ENCODE data around the gene NPM1.

DNA sequence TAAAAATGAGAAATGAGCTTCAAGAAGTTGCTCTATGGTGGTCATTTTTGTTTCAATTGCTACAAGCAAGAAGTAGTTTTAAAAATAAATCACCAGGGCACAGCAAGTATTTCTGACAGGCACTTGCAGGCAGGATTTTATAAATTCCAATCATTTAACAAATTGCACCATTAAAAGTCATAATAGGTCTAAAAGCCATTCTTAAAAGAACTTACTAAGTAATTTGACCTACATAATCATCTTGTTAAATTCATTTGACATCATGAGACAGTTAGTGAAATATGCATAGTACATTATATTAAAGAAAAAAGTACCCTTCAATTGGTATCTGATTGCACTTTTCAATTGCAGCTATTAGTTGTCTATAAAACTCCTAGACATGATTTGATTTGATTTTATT is 47.6 kb upstream of the NPM1 start:
- TF ChIP-seq KLF16 (tag by site-specific recombination; IDR thresholded peaks at IDR 0.05) (no peak), KLF10 (tag by site-specific recombination; IDR thresholded peaks at IDR 0.05) (no peak), TCF7L2 (IDR thresholded peaks at IDR 0.05; ENCODE audit: borderline replicate concordance, low read depth, low read length) (no peak), ZFP37 (tag by site-specific recombination; IDR thresholded peaks at IDR 0.05) (no peak), ZNF266 (tag by site-specific recombination; IDR thresholded peaks at IDR 0.05; ENCODE audit: low read depth) (no peak), ZBTB44 (tag by site-specific recombination; IDR thresholded peaks at IDR 0.05) (no peak), ZNF121 (tag by site-specific recombination; IDR thresholded peaks at IDR 0.05) (no peak), ZNF600 (tag by site-specific recombination; IDR thresholded peaks at IDR 0.05) (no peak), PBX3 (CRISPR knock-in tag; IDR thresholded peaks at IDR 0.05) (no peak), ZNF510 (tag by site-specific recombination; IDR thresholded peaks at IDR 0.05; ENCODE audit: insufficient replicate concordance) (no peak)
- TF ChIP-seq, protein P1, sequence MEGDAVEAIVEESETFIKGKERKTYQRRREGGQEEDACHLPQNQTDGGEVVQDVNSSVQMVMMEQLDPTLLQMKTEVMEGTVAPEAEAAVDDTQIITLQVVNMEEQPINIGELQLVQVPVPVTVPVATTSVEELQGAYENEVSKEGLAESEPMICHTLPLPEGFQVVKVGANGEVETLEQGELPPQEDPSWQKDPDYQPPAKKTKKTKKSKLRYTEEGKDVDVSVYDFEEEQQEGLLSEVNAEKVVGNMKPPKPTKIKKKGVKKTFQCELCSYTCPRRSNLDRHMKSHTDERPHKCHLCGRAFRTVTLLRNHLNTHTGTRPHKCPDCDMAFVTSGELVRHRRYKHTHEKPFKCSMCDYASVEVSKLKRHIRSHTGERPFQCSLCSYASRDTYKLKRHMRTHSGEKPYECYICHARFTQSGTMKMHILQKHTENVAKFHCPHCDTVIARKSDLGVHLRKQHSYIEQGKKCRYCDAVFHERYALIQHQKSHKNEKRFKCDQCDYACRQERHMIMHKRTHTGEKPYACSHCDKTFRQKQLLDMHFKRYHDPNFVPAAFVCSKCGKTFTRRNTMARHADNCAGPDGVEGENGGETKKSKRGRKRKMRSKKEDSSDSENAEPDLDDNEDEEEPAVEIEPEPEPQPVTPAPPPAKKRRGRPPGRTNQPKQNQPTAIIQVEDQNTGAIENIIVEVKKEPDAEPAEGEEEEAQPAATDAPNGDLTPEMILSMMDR (tag by site-specific recombination; IDR thresholded peaks at IDR 0.05), result no peak
- TF ChIP-seq, protein P2, sequence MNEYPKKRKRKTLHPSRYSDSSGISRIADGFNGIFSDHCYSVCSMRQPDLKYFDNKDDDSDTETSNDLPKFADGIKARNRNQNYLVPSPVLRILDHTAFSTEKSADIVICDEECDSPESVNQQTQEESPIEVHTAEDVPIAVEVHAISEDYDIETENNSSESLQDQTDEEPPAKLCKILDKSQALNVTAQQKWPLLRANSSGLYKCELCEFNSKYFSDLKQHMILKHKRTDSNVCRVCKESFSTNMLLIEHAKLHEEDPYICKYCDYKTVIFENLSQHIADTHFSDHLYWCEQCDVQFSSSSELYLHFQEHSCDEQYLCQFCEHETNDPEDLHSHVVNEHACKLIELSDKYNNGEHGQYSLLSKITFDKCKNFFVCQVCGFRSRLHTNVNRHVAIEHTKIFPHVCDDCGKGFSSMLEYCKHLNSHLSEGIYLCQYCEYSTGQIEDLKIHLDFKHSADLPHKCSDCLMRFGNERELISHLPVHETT (tag by site-specific recombination; IDR thresholded peaks at IDR 0.05), result no peak
- TF ChIP-seq, protein P3, sequence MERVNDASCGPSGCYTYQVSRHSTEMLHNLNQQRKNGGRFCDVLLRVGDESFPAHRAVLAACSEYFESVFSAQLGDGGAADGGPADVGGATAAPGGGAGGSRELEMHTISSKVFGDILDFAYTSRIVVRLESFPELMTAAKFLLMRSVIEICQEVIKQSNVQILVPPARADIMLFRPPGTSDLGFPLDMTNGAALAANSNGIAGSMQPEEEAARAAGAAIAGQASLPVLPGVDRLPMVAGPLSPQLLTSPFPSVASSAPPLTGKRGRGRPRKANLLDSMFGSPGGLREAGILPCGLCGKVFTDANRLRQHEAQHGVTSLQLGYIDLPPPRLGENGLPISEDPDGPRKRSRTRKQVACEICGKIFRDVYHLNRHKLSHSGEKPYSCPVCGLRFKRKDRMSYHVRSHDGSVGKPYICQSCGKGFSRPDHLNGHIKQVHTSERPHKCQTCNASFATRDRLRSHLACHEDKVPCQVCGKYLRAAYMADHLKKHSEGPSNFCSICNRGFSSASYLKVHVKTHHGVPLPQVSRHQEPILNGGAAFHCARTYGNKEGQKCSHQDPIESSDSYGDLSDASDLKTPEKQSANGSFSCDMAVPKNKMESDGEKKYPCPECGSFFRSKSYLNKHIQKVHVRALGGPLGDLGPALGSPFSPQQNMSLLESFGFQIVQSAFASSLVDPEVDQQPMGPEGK (tag by site-specific recombination; IDR thresholded peaks at IDR 0.05), result no peak
